GM12878 (cell line): Measurements from ENCODE around the gene C21orf58. TPM values are rescaled to one million over a fixed set of nuclear protein-coding genes. Genes with fewer than 3 reads are reported as not detected.

Source experiments
- ATAC-seq: fragments of 200-7000 bp; cut with Tn5 transposase; 3 replicates; pipeline ENCODE4 v1.9.1; 2020; ENCODE audit warnings: mild to moderate bottlenecking, moderate library complexity
- BruUV-seq: library from RNA; stranded (reverse); fragments of 400-500 nt; replicated peaks from 2 replicates; lab custom pipeline; 2021; lab: Mats Ljungman, UMichigan
- CTCF ChIA-PET: fragments of 300-600 bp; sonication (Branson Sonifier 250); formaldehyde crosslinking; extraction: SDS; loops from one replicate; lab custom pipeline; 2021; ENCODE audit warnings: inconsistent platforms; lab: Yijun Ruan, JAX
- POLR2A ChIA-PET: fragments of 350-600 bp; formaldehyde crosslinking; extraction: SDS; loops from one replicate; lab custom pipeline; 2021; ENCODE audit warnings: inconsistent platforms; lab: Charles Lee
- RAD21 ChIA-PET: fragments of 300-600 bp; sonication (Branson Sonifier 250); formaldehyde crosslinking; loops from one replicate; lab custom pipeline; 2023; ENCODE audit warnings: antibody characterized with exemption; ENCODE audit not compliant: unreplicated experiment; lab: Charles Lee
- SMC1A ChIA-PET: fragments of 300-600 bp; sonication (Branson Sonifier 250); formaldehyde crosslinking; loops from one replicate; lab custom pipeline; 2023; ENCODE audit not compliant: unreplicated experiment, uncharacterized antibody; lab: Charles Lee
- DNase-seq: peaks from one replicate; pipeline ENCODE4 v3.0.0-alpha.2; 2011; ENCODE audit warnings: low read depth, low spot score
- FAIRE-seq: peaks from 3 replicates; lab custom pipeline; 2011; peaks lifted over from hg19 to GRCh38; lab: Jason Lieb, UNC
- H2AFZ ChIP-seq: 2 replicates; pipeline ENCODE4 v1.6.0; 2011; ENCODE audit warnings: low read depth, low read length, control low read depth; ENCODE audit not compliant: control insufficient read depth
- H3K27ac ChIP-seq: 2 replicates; pipeline ENCODE4 v1.5.1; 2011; ENCODE audit warnings: control low read depth; ENCODE audit not compliant: control insufficient read depth, insufficient read depth
- H3K27me3 ChIP-seq, 2 experiments: replicated peaks in 1 of 2; 2 replicates each; pipeline versions ENCODE4 v1.6.0 to v1.6.1; 2011; ENCODE audit warnings: low read length in 1 of 2; ENCODE audit not compliant: control insufficient read depth in 2 of 2, insufficient read depth in 2 of 2
- H3K36me3 ChIP-seq, 2 experiments: 2 replicates each; pipeline ENCODE4 v1.5.1; 2011; ENCODE audit warnings: low read length in 1 of 2; ENCODE audit not compliant: control insufficient read depth in 2 of 2, insufficient read depth in 2 of 2
- H3K4me1 ChIP-seq: 2 replicates; pipeline ENCODE4 v1.6.1; 2011; ENCODE audit warnings: mild to moderate bottlenecking, low read length, moderate library complexity, mixed read lengths; ENCODE audit not compliant: control insufficient read depth, insufficient read depth
- H3K4me2 ChIP-seq: 2 replicates; pipeline ENCODE4 v1.6.0; 2011; ENCODE audit warnings: control low read depth; ENCODE audit not compliant: control insufficient read depth, insufficient read depth
- H3K4me3 ChIP-seq: fragments of 200-600 bp; sonication (generic); 2 replicates; pipeline ENCODE4 v1.5.1; 2016
- H3K79me2 ChIP-seq: 2 replicates; pipeline ENCODE4 v1.6.0; 2011; ENCODE audit warnings: low read length; ENCODE audit not compliant: control insufficient read depth, insufficient read depth
- H3K9ac ChIP-seq: 2 replicates; pipeline ENCODE4 v1.8.0; 2011; ENCODE audit warnings: low read length, control low read depth, mixed read lengths; ENCODE audit not compliant: control insufficient read depth, insufficient read depth
- H3K9me3 ChIP-seq: replicated peaks from 3 replicates; pipeline ENCODE4 v1.5.1; 2011; ENCODE audit warnings: mild to moderate bottlenecking, low read length; ENCODE audit not compliant: control insufficient read depth, insufficient read depth
- H4K20me1 ChIP-seq: 2 replicates; pipeline ENCODE4 v1.6.0; 2011; ENCODE audit not compliant: control insufficient read depth, insufficient read depth
- SRF ChIP-seq, 2 experiments: IDR thresholded peaks; 2 replicates each; pipeline ENCODE4 v1.6.1; 2011; ENCODE audit warnings: low read depth in 2 of 2, low read length in 2 of 2, mild to moderate bottlenecking in 1 of 2, moderate library complexity in 1 of 2
- ZNF24 ChIP-seq: fragments of 450-650 bp; IDR thresholded peaks from 2 replicates; pipeline ENCODE4 v1.6.1; 2017; ENCODE audit warnings: antibody characterized with exemption, mild to moderate bottlenecking
- WGBS: methylation state at CpG from one replicate; pipeline ENCODE4 v1.1.6; 2016; ENCODE audit warnings: low lambda C conversion rate; ENCODE audit not compliant: insufficient replicate concordance, insufficient coverage; ENCODE audit errors: missing lambda C conversion rate; 5-methylcytosine and 5-hydroxymethylcytosine counted together
- in situ Hi-C: fragments of 300-500 bp; cut with MboI; formaldehyde crosslinking; loops from 9 replicates; pipeline ENCODE4 v1.14.3; 2018; ENCODE audit warnings: mixed read lengths
- intact Hi-C: fragments of 100-400 bp; cut with micrococcal nuclease; formaldehyde crosslinking; loops from one replicate; pipeline ENCODE4 v1.14.2; 2022; ENCODE audit not compliant: unreplicated experiment
- polyA plus RNA-seq, 11 experiments: library from polyadenylated mRNA; depleted of rRNA in 4 of 11; unstranded in 6 of 11; stranded (reverse) in 5 of 11; fragments of >200 nt; fragmentation: Nextera tagmentation in 4 of 11; fragmentation: Illumina TruSeq in 1 of 11; extraction: Ambion mirVana in 4 of 11; extraction: Trizol in 1 of 11; gene quantifications; 1 replicate in 1 of 11; 2 replicates in 10 of 11; pipeline versions ENCODE4 v1.2.1 to v1.2.3, GENCODE V29; 2011 to 2016; ENCODE audit warnings: inconsistent platforms in 2 of 11, missing spikeins in 2 of 11, low read depth in 1 of 11
- total RNA-seq, 4 experiments: library from RNA; depleted of rRNA in 3 of 4; stranded (reverse); fragments of >200 nt in 3 of 4; fragmentation: Illumina TruSeq in 1 of 4; extraction: Trizol in 1 of 4; gene quantifications; 2 replicates each; pipeline versions ENCODE4 v1.2.1 to v1.2.3, GENCODE V29; 2013 to 2021

C21orf58 gene
- total and polyA plus RNA-seq, 10 of the 15 experiments (the other 5 are each of a cell fraction or from before 2014, with no cell fraction given) = 1.1 to 22.3 (median 11.8) TPM

- no peak overlapping the region for H3K4me2 ChIP-seq
- FAIRE-seq (no peak), DNase-seq (no peak), ATAC-seq (no peak)
- ChIA-PET SMC1A (no interaction called here), POLR2A (no interaction called here), CTCF (no interaction called here), RAD21 (no interaction called here)
- no peak for TF ChIP-seq ZNF24
- no peak overlapping the region for H3K9ac ChIP-seq
- H3K9me3 ChIP-seq = no peaks in the 10 kb centered on the region
- no peaks in the 10 kb centered on the region for H3K27me3 ChIP-seq
- H3K4me3 ChIP-seq = no peak overlapping the region
- H3K27ac ChIP-seq = no peak overlapping the region
- WGBS = 95% methylated on average over 13 of the region's 13 CpGs
- H4K20me1 ChIP-seq = no peaks in the 10 kb centered on the region
- no TSS peak for BruUV-seq
- H3K36me3 ChIP-seq = peaks cover 7 to 50% of the 10 kb centered on the region in 2 experiments; a peak in 3 of 4 replicates
- no peaks in the 10 kb centered on the region for H3K79me2 ChIP-seq
- intact Hi-C loops = no loop called here
- in situ Hi-C loops = no loop called here
- H3K4me1 ChIP-seq = peaks cover 3% of the 10 kb centered on the region; the same call in 1 of the 2 replicates
- no peak overlapping the region for H2AFZ ChIP-seq
Measured at GRCh38 chr21:46356005-46356338, 32.3 kb upstream of the C21orf58 start.

- Histone ChIP-seq H3K4me1 (peaks cover 3% of the 10 kb centered on the region; the same call in 1 of the 2 replicates), H3K4me2 (no peak overlapping the region), H3K27me3 (no peaks in the 10 kb centered on the region), H3K9me3 (no peaks in the 10 kb centered on the region), H2AFZ (no peak overlapping the region), H3K9ac (no peak overlapping the region), H3K27ac (no peak overlapping the region), H3K4me3 (no peak overlapping the region), H3K79me2 (no peaks in the 10 kb centered on the region), H4K20me1 (no peaks in the 10 kb centered on the region), H3K36me3 (peaks cover 9 to 54% of the 10 kb centered on the region in 2 experiments; a peak in 3 of 4 replicates)
- ChIA-PET CTCF (no interaction called here), SMC1A (no interaction called here), POLR2A (no interaction called here), RAD21 (no interaction called here)
- 94% methylated on average over 33 of the region's 33 CpGs for WGBS
- intact Hi-C loops = no loop called here
- in situ Hi-C loops = no loop called here
- BruUV-seq = no TSS peak
- ATAC-seq = no peak
- DNase-seq = no peak
- TF ChIP-seq SRF (IDR thresholded peaks at IDR 0.05; ENCODE audit: low read depth in 2 of 2, low read length in 2 of 2) = no peak
- no peak for FAIRE-seq
Measured at GRCh38 chr21:46355161-46356004, 31.7 kb upstream of the C21orf58 start.
